ENCODE data around the gene TLR3.

The TLR3 gene

DNA sequence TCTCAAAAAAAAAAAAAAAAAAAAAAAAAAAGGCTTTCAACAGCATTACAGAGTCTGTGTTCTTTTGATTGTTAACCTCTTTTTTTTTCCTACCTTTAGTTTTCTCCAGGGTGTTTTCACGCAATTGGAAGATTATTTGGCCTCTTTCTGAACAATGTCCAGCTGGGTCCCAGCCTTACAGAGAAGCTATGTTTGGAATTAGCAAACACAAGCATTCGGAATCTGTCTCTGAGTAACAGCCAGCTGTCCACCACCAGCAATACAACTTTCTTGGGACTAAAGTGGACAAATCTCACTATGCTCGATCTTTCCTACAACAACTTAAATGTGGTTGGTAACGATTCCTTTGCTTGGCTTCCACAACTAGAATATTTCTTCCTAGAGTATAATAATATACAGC, 13.3 kb downstream of the TLR3 start:
- no peak overlapping the region for H3K27ac ChIP-seq (ENCODE audit: extremely low read depth, low read depth, low read length)
- H3K36me3 ChIP-seq (ENCODE audit: control insufficient read depth in 2 of 2, insufficient read depth in 1 of 2, low read length in 2 of 2): no peaks in the 10 kb centered on the region
- TF ChIP-seq ZNF658 (tag by site-specific recombination; IDR thresholded peaks at IDR 0.05) (no peak), ZNF776 (tag by site-specific recombination; IDR thresholded peaks at IDR 0.05; ENCODE audit: borderline replicate concordance) (no peak), RBAK (tag by site-specific recombination; IDR thresholded peaks at IDR 0.05) (no peak), TCF7L2 (IDR thresholded peaks at IDR 0.05; ENCODE audit: borderline replicate concordance, low read depth, low read length) (no peak), ZNF157 (tag by site-specific recombination; IDR thresholded peaks at IDR 0.05) (no peak), ZFP3 (tag by site-specific recombination; IDR thresholded peaks at IDR 0.05; ENCODE audit: low read depth) (no peak), ZNF292 (tag by site-specific recombination; IDR thresholded peaks at IDR 0.05; ENCODE audit: borderline replicate concordance, low read depth) (no peak), ZNF560 (tag by site-specific recombination; IDR thresholded peaks at IDR 0.05; ENCODE audit: borderline replicate concordance) (no peak), ZNF473 (tag by site-specific recombination; IDR thresholded peaks at IDR 0.05) (no peak)
- TF ChIP-seq, protein P1, sequence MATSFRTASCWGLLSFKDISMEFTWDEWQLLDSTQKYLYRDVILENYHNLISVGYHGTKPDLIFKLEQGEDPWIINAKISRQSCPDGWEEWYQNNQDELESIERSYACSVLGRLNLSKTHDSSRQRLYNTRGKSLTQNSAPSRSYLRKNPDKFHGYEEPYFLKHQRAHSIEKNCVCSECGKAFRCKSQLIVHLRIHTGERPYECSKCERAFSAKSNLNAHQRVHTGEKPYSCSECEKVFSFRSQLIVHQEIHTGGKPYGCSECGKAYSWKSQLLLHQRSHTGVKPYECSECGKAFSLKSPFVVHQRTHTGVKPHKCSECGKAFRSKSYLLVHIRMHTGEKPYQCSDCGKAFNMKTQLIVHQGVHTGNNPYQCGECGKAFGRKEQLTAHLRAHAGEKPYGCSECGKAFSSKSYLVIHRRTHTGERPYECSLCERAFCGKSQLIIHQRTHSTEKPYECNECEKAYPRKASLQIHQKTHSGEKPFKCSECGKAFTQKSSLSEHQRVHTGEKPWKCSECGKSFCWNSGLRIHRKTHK (tag by site-specific recombination; IDR thresholded peaks at IDR 0.05): no peak
- no peaks in the 10 kb centered on the region for H3K4me1 ChIP-seq (ENCODE audit: control insufficient read depth, insufficient read depth, low read length)
- H3K4me3 ChIP-seq (ENCODE audit: low read depth, low read length): no peak overlapping the region
- ChIA-PET CTCF (no interaction called here), POLR2A (no interaction called here)
- no peaks in the 10 kb centered on the region for H3K9me3 ChIP-seq (ENCODE audit: control insufficient read depth, insufficient read depth, low read depth, low read length)

DNA sequence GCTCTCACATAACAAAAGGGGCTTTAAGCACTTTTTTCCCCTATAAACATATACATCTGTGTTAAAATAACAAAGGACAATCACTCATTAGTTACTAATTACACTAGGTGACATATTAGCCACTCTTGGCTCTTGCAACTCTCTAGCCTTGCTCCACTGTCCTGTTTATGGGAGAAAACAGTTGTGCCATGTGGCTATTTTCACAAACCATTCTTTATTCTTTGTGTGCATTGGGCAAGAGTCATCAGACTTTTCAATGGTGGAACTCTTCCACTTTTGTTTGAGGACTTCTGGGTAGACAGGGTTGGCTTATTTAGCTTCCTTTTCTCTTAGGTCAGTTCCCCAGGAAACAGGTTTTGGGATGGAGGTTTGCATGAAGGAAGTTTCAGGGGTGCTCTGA, 19.6 kb downstream of the TLR3 start:
- no peaks in the 10 kb centered on the region for H3K36me3 ChIP-seq (ENCODE audit: control insufficient read depth in 2 of 2, insufficient read depth in 1 of 2, low read length in 2 of 2)
- CTCF ChIA-PET: no interaction called here

DNA sequence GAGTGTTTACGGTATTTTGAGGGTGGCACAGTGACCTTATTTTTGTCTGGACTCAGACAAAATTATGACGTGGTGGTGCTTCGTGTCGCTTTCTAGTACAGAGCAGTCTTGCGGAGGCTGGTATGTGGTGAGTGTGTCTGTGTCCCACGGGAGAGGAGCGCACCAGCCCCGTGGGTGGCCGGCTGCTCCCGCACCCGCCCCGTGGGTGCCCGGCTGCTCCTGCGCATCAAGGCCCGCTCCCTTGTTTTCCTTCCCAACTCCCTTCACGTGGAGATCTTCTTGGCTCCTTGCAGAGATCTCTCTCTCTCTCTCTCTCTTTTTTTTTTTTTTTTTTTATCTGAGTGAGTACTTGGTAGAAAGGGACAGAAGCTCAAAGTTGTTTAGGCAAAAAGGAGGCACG, 23.3 kb downstream of the TLR3 start:
- ChIA-PET CTCF (no interaction called here), POLR2A (no interaction called here)
- Histone ChIP-seq H3K4me3 (ENCODE audit: low read depth, low read length) (no peak overlapping the region), H3K36me3 (ENCODE audit: control insufficient read depth in 2 of 2, insufficient read depth in 1 of 2, low read length in 2 of 2) (no peaks in the 10 kb centered on the region), H3K27ac (ENCODE audit: extremely low read depth, low read depth, low read length) (no peak overlapping the region), H3K9me3 (ENCODE audit: control insufficient read depth, insufficient read depth, low read depth, low read length) (no peaks in the 10 kb centered on the region), H3K4me1 (ENCODE audit: control insufficient read depth, insufficient read depth, low read length) (no peaks in the 10 kb centered on the region)
- TF ChIP-seq SCRT1 (tag by site-specific recombination; IDR thresholded peaks at IDR 0.05; ENCODE audit: borderline replicate concordance): no peak
- TF ChIP-seq HOXA7 (CRISPR knock-in tag; IDR thresholded peaks at IDR 0.05; ENCODE audit: borderline replicate concordance): no peak
- TF ChIP-seq ZNF133 (tag by site-specific recombination; IDR thresholded peaks at IDR 0.05): no peak
- no peak for TF ChIP-seq EGR2 (tag by site-specific recombination; IDR thresholded peaks at IDR 0.05; ENCODE audit: low read depth)
- no peak for TF ChIP-seq ZNF311 (tag by site-specific recombination; IDR thresholded peaks at IDR 0.05; ENCODE audit: borderline replicate concordance)
- TF ChIP-seq ZNF521 (tag by site-specific recombination; IDR thresholded peaks at IDR 0.05): no peak
- no peak for TF ChIP-seq ZIC2 (tag by site-specific recombination; IDR thresholded peaks at IDR 0.05)
- no peak for TF ChIP-seq ZNF138 (tag by site-specific recombination; IDR thresholded peaks at IDR 0.05; ENCODE audit: borderline replicate concordance)
- TF ChIP-seq ZNF157 (tag by site-specific recombination; IDR thresholded peaks at IDR 0.05): no peak
- TF ChIP-seq ZBTB21 (tag by site-specific recombination; IDR thresholded peaks at IDR 0.05): no peak
- TF ChIP-seq, protein P2, sequence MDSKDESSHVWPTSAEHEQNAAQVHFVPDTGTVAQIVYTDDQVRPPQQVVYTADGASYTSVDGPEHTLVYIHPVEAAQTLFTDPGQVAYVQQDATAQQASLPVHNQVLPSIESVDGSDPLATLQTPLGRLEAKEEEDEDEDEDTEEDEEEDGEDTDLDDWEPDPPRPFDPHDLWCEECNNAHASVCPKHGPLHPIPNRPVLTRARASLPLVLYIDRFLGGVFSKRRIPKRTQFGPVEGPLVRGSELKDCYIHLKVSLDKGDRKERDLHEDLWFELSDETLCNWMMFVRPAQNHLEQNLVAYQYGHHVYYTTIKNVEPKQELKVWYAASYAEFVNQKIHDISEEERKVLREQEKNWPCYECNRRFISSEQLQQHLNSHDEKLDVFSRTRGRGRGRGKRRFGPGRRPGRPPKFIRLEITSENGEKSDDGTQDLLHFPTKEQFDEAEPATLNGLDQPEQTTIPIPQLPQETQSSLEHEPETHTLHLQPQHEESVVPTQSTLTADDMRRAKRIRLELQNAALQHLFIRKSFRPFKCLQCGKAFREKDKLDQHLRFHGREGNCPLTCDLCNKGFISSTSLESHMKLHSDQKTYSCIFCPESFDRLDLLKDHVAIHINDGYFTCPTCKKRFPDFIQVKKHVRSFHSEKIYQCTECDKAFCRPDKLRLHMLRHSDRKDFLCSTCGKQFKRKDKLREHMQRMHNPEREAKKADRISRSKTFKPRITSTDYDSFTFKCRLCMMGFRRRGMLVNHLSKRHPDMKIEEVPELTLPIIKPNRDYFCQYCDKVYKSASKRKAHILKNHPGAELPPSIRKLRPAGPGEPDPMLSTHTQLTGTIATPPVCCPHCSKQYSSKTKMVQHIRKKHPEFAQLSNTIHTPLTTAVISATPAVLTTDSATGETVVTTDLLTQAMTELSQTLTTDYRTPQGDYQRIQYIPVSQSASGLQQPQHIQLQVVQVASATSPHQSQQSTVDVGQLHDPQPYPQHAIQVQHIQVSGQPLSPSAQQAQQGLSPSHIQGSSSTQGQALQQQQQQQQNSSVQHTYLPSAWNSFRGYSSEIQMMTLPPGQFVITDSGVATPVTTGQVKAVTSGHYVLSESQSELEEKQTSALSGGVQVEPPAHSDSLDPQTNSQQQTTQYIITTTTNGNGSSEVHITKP (tag by site-specific recombination; IDR thresholded peaks at IDR 0.05): no peak
- no peak for TF ChIP-seq YY1 (tag by site-specific recombination; IDR thresholded peaks at IDR 0.05)
- no peak for TF ChIP-seq ZNF341 (tag by site-specific recombination; IDR thresholded peaks at IDR 0.05; ENCODE audit: low read depth)
- TF ChIP-seq ZNF37A (tag by site-specific recombination; IDR thresholded peaks at IDR 0.05): no peak
- TF ChIP-seq ZNF416 (tag by site-specific recombination; IDR thresholded peaks at IDR 0.05): no peak
- TF ChIP-seq ZNF112 (tag by site-specific recombination; IDR thresholded peaks at IDR 0.05): no peak
- TF ChIP-seq ZNF701 (tag by site-specific recombination; IDR thresholded peaks at IDR 0.05): no peak
- no peak for TF ChIP-seq ZNF670 (tag by site-specific recombination; IDR thresholded peaks at IDR 0.05; ENCODE audit: low read depth)

More for the DNA sequence above, 19.6 kb downstream of the TLR3 start:
- POLR2A ChIA-PET: no interaction called here
- Histone ChIP-seq H3K9me3 (ENCODE audit: control insufficient read depth, insufficient read depth, low read depth, low read length) (no peaks in the 10 kb centered on the region), H3K4me3 (ENCODE audit: low read depth, low read length) (no peak overlapping the region), H3K27ac (ENCODE audit: extremely low read depth, low read depth, low read length) (no peak overlapping the region), H3K4me1 (ENCODE audit: control insufficient read depth, insufficient read depth, low read length) (no peaks in the 10 kb centered on the region)
- TF ChIP-seq ZNF654 (tag by site-specific recombination; IDR thresholded peaks at IDR 0.05; ENCODE audit: low read depth): no peak
- no peak for TF ChIP-seq ZNF549 (tag by site-specific recombination; IDR thresholded peaks at IDR 0.05)
- TF ChIP-seq, protein P3, sequence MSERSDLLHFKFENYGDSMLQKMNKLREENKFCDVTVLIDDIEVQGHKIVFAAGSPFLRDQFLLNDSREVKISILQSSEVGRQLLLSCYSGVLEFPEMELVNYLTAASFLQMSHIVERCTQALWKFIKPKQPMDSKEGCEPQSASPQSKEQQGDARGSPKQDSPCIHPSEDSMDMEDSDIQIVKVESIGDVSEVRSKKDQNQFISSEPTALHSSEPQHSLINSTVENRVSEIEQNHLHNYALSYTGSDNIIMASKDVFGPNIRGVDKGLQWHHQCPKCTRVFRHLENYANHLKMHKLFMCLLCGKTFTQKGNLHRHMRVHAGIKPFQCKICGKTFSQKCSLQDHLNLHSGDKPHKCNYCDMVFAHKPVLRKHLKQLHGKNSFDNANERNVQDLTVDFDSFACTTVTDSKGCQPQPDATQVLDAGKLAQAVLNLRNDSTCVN (tag by site-specific recombination; optimal IDR thresholded peaks at IDR 0.05): no peak
